Activated CD4-positive, alpha-beta T cell treated with anti-CD3 and anti-CD28 coated beads, Interleukin-2, amount 10 ng/mL, durations not matched to agents 7 days and 5 days (primary cell): ENCODE results near the gene VAMP1. TPM values are rescaled to one million over a fixed set of nuclear protein-coding genes. Genes with fewer than 3 reads are reported as not detected.

ENCODE experiments used
- total RNA-seq, 2 experiments: library from RNA; stranded (reverse); gene quantifications; one replicate each; pipeline ENCODE4 v1.2.3, GENCODE V29; 2021

VAMP1 gene
- total RNA-seq, 2 experiments from 2014 or later = 61.4 to 73.4 TPM

Other genes with a start within 250 kb of the VAMP1 start
- not detected for gene PLEKHG6, start 160.0 kb downstream of the VAMP1 start, total RNA-seq
- gene TNFRSF1A, start 128.6 kb downstream of the VAMP1 start, total RNA-seq = 10 to 100 TPM; 59.3 to 64.4 TPM
- under 1 TPM; 0.54 to 0.67 TPM for gene SCNN1A, start 95.1 kb downstream of the VAMP1 start, total RNA-seq
- gene LTBR, start 86.5 kb downstream of the VAMP1 start, total RNA-seq = not detected
- gene CD27, start 25.7 kb downstream of the VAMP1 start, total RNA-seq = 100 to 1,000 TPM; 115 to 134 TPM
- gene TAPBPL, start 18.6 kb downstream of the VAMP1 start, total RNA-seq = 10 to 100 TPM; 45.8 to 47.9 TPM
- gene MRPL51, start 22.6 kb upstream of the VAMP1 start, total RNA-seq = 100 to 1,000 TPM; 212 to 241 TPM
- 100 to 1,000 TPM; 191 to 202 TPM for gene NCAPD2, start 23.4 kb upstream of the VAMP1 start, total RNA-seq
- 1,000 to 10,000 TPM; 4,459 to 4,958 TPM for gene GAPDH, start 63.8 kb upstream of the VAMP1 start, total RNA-seq
- 10 to 100 TPM; 28.3 to 30.4 TPM for gene IFFO1, start 85.4 kb upstream of the VAMP1 start, total RNA-seq
- 10 to 100 TPM; 74.1 to 76.4 TPM for gene NOP2, start 97.6 kb upstream of the VAMP1 start, total RNA-seq
- 100 to 1,000 TPM; 262 to 263 TPM for gene CHD4, start 136.7 kb upstream of the VAMP1 start, total RNA-seq
- 1 to 10 TPM; 6.2 to 6.6 TPM for gene LPAR5, start 165.3 kb upstream of the VAMP1 start, total RNA-seq
- gene ACRBP, start 176.8 kb upstream of the VAMP1 start, total RNA-seq = 1 to 10 TPM; 1.6 to 2.6 TPM
- gene ING4, start 192.4 kb upstream of the VAMP1 start, total RNA-seq = 10 to 100 TPM; 33.7 to 40.2 TPM
- gene ZNF384, start 218.7 kb upstream of the VAMP1 start, total RNA-seq = 10 to 100 TPM; 90.9 to 95.4 TPM
- gene PIANP, start 230.1 kb upstream of the VAMP1 start, total RNA-seq = not detected